Endodermal cell (in vitro differentiated cells): ENCODE results near the gene PRKAG2. TPM values are rescaled to one million over a fixed set of nuclear protein-coding genes. Genes with fewer than 3 reads are reported as not detected.

Source experiments
- DNase-seq: peaks from one replicate; pipeline ENCODE4 v3.0.0-alpha.2; 2017
- H3K27ac ChIP-seq: 2 replicates; pipeline ENCODE4 v1.5.1; 2013; ENCODE audit warnings: mild to moderate bottlenecking, low read depth, low read length, moderate library complexity
- H3K27me3 ChIP-seq: 2 replicates; pipeline ENCODE4 v1.6.1; 2013; ENCODE audit warnings: mild to moderate bottlenecking, low read length, moderate library complexity; ENCODE audit not compliant: insufficient read depth, control insufficient read depth, poor library complexity, severe bottlenecking
- H3K36me3 ChIP-seq: 2 replicates; pipeline ENCODE4 v1.7.0; 2013; ENCODE audit warnings: mild to moderate bottlenecking, low read length, moderate library complexity; ENCODE audit not compliant: control insufficient read depth, insufficient read depth
- H3K4me1 ChIP-seq: one replicate; pipeline ENCODE4 v1.7.0; 2013; ENCODE audit warnings: low read length; ENCODE audit not compliant: control insufficient read depth, insufficient read depth
- H3K4me3 ChIP-seq: 2 replicates; pipeline ENCODE4 v1.5.1; 2013; ENCODE audit warnings: mild to moderate bottlenecking, low read length, moderate library complexity
- H3K9ac ChIP-seq: 2 replicates; pipeline ENCODE4 v1.6.1; 2013; ENCODE audit warnings: mild to moderate bottlenecking, low read length, moderate library complexity; ENCODE audit not compliant: poor library complexity, severe bottlenecking; ENCODE audit errors: extremely low read depth
- H3K9me3 ChIP-seq: 2 replicates; pipeline ENCODE4 v1.6.1; 2013; ENCODE audit warnings: mild to moderate bottlenecking, low read length, moderate library complexity; ENCODE audit not compliant: control insufficient read depth
- H3K27ac Mint-ChIP-seq: 2 replicates; pipeline ENCODE4 v1.8.0; 2020; ENCODE audit warnings: mixed read lengths
- H3K27me3 Mint-ChIP-seq: 2 replicates; pipeline ENCODE4 v1.8.0; 2021; ENCODE audit warnings: mild to moderate bottlenecking, mixed read lengths; ENCODE audit not compliant: insufficient read depth
- H3K36me3 Mint-ChIP-seq: 2 replicates; pipeline ENCODE4 v1.8.0; 2020; ENCODE audit warnings: low read depth, mixed read lengths
- H3K4me1 Mint-ChIP-seq: 2 replicates; pipeline ENCODE4 v1.8.0; 2020; ENCODE audit warnings: mixed read lengths
- H3K4me3 Mint-ChIP-seq: 2 replicates; pipeline ENCODE4 v1.8.0; 2020; ENCODE audit warnings: mild to moderate bottlenecking, moderate library complexity, mixed read lengths
- H3K9me3 Mint-ChIP-seq: 2 replicates; pipeline ENCODE4 v1.8.0; 2020; ENCODE audit warnings: mild to moderate bottlenecking, mixed read lengths
- CTCF ChIP-seq: fragments of 200-600 bp; sonication (generic); conservative IDR thresholded peaks from 2 replicates; pipeline ENCODE4 v1.5.0; 2021; ENCODE audit warnings: antibody characterized with exemption, mild to moderate bottlenecking
- WGBS, 2 experiments: methylation state at CpG; one replicate each; pipeline versions ENCODE4 v1.1.5 to v1.1.7; 2013; ENCODE audit warnings: missing lambda C conversion rate in 2 of 2, mixed read lengths in 1 of 2; ENCODE audit not compliant: insufficient coverage in 1 of 2, insufficient read length in 1 of 2; 5-methylcytosine and 5-hydroxymethylcytosine counted together
- total RNA-seq, 2 donors: library from RNA; stranded (reverse); fragmentation: NEBNext Ultra II Directional in 1 of 2; extraction: Animal tissue kit (Norgen Biotek cat#: 25700) in 1 of 2; gene quantifications; 2 replicates in 1 of 2; 3 replicates in 1 of 2; pipeline ENCODE4 v1.2.1, GENCODE V29; 2021

PRKAG2 gene
- total RNA-seq, 2 donors from 2014 or later, result 17.2 to 20.7 TPM

- Mint-ChIP-seq H3K4me3 (no peak overlapping the region), H3K27me3 (peaks cover 3% of the 10 kb centered on the region), H3K36me3 (no peaks in the 10 kb centered on the region), H3K9me3 (no peaks in the 10 kb centered on the region), H3K4me1 (peaks cover 30% of the 10 kb centered on the region), H3K27ac (no peak overlapping the region)
- 91 to 93% methylated on average over 12 to 16 of the region's 16 CpGs for WGBS, 2 experiments
- TF ChIP-seq CTCF, result no peak
- no peak for DNase-seq
- no peak overlapping the region for H3K27ac ChIP-seq
- no peaks in the 10 kb centered on the region for H3K9me3 ChIP-seq
- H3K36me3 ChIP-seq, result no peaks in the 10 kb centered on the region
- no peak overlapping the region for H3K4me3 ChIP-seq
- H3K4me1 ChIP-seq, result no peaks in the 10 kb centered on the region
- H3K9ac ChIP-seq, result no peak overlapping the region
- no peaks in the 10 kb centered on the region for H3K27me3 ChIP-seq
Observed at GRCh38 chr7:151923097-151923876, 46.4 kb upstream of the PRKAG2 start.

GRCh38 chr7:151921451-151921850 lies 44.5 kb upstream of the PRKAG2 start:
- Mint-ChIP-seq H3K27me3 (peaks cover 5% of the 10 kb centered on the region), H3K36me3 (no peaks in the 10 kb centered on the region), H3K27ac (no peak overlapping the region), H3K4me3 (no peak overlapping the region), H3K4me1 (peaks cover 37% of the 10 kb centered on the region), H3K9me3 (no peaks in the 10 kb centered on the region)
- Histone ChIP-seq H3K9ac (no peak overlapping the region), H3K36me3 (no peaks in the 10 kb centered on the region), H3K4me1 (peaks cover 4% of the 10 kb centered on the region), H3K27me3 (no peaks in the 10 kb centered on the region), H3K4me3 (no peak overlapping the region), H3K27ac (no peak overlapping the region), H3K9me3 (no peaks in the 10 kb centered on the region)
- TF ChIP-seq CTCF, result no peak
- 95 to 96% methylated on average over 12 to 13 of the region's 13 CpGs for WGBS, 2 experiments
- no peak for DNase-seq

- Histone ChIP-seq H3K36me3 (no peaks in the 10 kb centered on the region), H3K9me3 (no peaks in the 10 kb centered on the region), H3K9ac (no peak overlapping the region), H3K4me1 (peaks cover 4% of the 10 kb centered on the region), H3K4me3 (no peak overlapping the region), H3K27me3 (no peaks in the 10 kb centered on the region), H3K27ac (no peak overlapping the region)
- Mint-ChIP-seq H3K4me3 (no peak overlapping the region), H3K36me3 (no peaks in the 10 kb centered on the region), H3K27ac (no peak overlapping the region), H3K27me3 (peaks cover 14% of the 10 kb centered on the region), H3K9me3 (no peaks in the 10 kb centered on the region), H3K4me1 (peaks cover 27% of the 10 kb centered on the region)
- WGBS, 2 experiments, result 96 to 100% methylated on average over 1 of the region's 1 CpG
- DNase-seq, result no peak
- TF ChIP-seq CTCF, result no peak
Observed at GRCh38 chr7:151920488-151920887, 43.6 kb upstream of the PRKAG2 start.
